Adipocyte (in vitro differentiated cells): Measurements from ENCODE around the gene SPTBN5.
A peak's percentile ranks its signal among the peaks of the same experiment; 100 is the strongest.

Experiments
- DNase-seq: peaks from one replicate; pipeline ENCODE4 v3.0.0-alpha.2; 2015; ENCODE audit warnings: low read depth
- H3K27me3 ChIP-seq: replicated peaks from 2 replicates; pipeline ENCODE4 v1.7.0; 2013; ENCODE audit warnings: mild to moderate bottlenecking, low read length, moderate library complexity; ENCODE audit not compliant: control insufficient read depth, insufficient read depth
- H3K36me3 ChIP-seq: 2 replicates; pipeline ENCODE4 v1.7.0; 2013; ENCODE audit warnings: low read length, mild to moderate bottlenecking, moderate library complexity; ENCODE audit not compliant: control insufficient read depth, insufficient read depth, severe bottlenecking
- H3K4me1 ChIP-seq: 2 replicates; pipeline ENCODE4 v1.7.0; 2013; ENCODE audit warnings: mild to moderate bottlenecking, low read length, moderate library complexity; ENCODE audit not compliant: control insufficient read depth, insufficient read depth
- H3K4me3 ChIP-seq: 2 replicates; pipeline ENCODE4 v1.7.0; 2013; ENCODE audit warnings: mild to moderate bottlenecking, low read length, moderate library complexity
- H3K9ac ChIP-seq: 2 replicates; pipeline ENCODE4 v1.7.0; 2013; ENCODE audit warnings: mild to moderate bottlenecking, low read length, moderate library complexity
- H3K9me3 ChIP-seq: 2 replicates; pipeline ENCODE4 v1.7.0; 2013; ENCODE audit warnings: mild to moderate bottlenecking, low read length, moderate library complexity; ENCODE audit not compliant: control insufficient read depth

Gene SPTBN5

GRCh38 chr15:41900526-41901380 is 6.9 kb upstream of the SPTBN5 start:
- no peak overlapping the region for H3K9ac ChIP-seq
- peaks cover 7% of the 10 kb centered on the region for H3K4me1 ChIP-seq
- no peaks in the 10 kb centered on the region for H3K9me3 ChIP-seq
- no peaks in the 10 kb centered on the region for H3K27me3 ChIP-seq
- DNase-seq: no peak
- H3K36me3 ChIP-seq: peaks cover 5% of the 10 kb centered on the region
- no peak overlapping the region for H3K4me3 ChIP-seq

- Histone ChIP-seq H3K9ac (no peak overlapping the region), H3K36me3 (peaks cover 5% of the 10 kb centered on the region), H3K4me1 (peaks cover 5% of the 10 kb centered on the region), H3K27me3 (no peaks in the 10 kb centered on the region), H3K9me3 (no peaks in the 10 kb centered on the region), H3K4me3 (no peak overlapping the region)
- DNase-seq: no peak
Measured at GRCh38 chr15:41899854-41900442, 6.1 kb upstream of the SPTBN5 start.

GRCh38 chr15:41897363-41897799 is 3.5 kb upstream of the SPTBN5 start:
- Histone ChIP-seq H3K27me3 (peaks cover 6% of the 10 kb centered on the region), H3K9ac (no peak overlapping the region), H3K4me1 (peaks cover 10% of the 10 kb centered on the region), H3K9me3 (no peaks in the 10 kb centered on the region), H3K36me3 (peaks cover 5% of the 10 kb centered on the region), H3K4me3 (no peak overlapping the region)
- no peak for DNase-seq

- H3K4me1 ChIP-seq: peaks cover 10% of the 10 kb centered on the region
- peaks cover 6% of the 10 kb centered on the region for H3K27me3 ChIP-seq
- peaks cover 5% of the 10 kb centered on the region for H3K36me3 ChIP-seq
- no peak for DNase-seq
- H3K4me3 ChIP-seq: no peak overlapping the region
- no peaks in the 10 kb centered on the region for H3K9me3 ChIP-seq
- H3K9ac ChIP-seq: no peak overlapping the region
Measured at GRCh38 chr15:41896566-41896965, 2.7 kb upstream of the SPTBN5 start.

GRCh38 chr15:41895957-41896356 is 2.1 kb upstream of the SPTBN5 start:
- Histone ChIP-seq H3K4me1 (peaks cover 10% of the 10 kb centered on the region), H3K9ac (no peak overlapping the region), H3K27me3 (peaks cover 10% of the 10 kb centered on the region), H3K9me3 (no peaks in the 10 kb centered on the region), H3K4me3 (no peak overlapping the region), H3K36me3 (peaks cover 5% of the 10 kb centered on the region)
- no peak for DNase-seq

- Histone ChIP-seq H3K9me3 (no peaks in the 10 kb centered on the region), H3K27me3 (peaks cover 14% of the 10 kb centered on the region), H3K4me3 (no peak overlapping the region), H3K36me3 (peaks cover 5% of the 10 kb centered on the region), H3K9ac (no peak overlapping the region), H3K4me1 (peaks cover 10% of the 10 kb centered on the region)
- no peak for DNase-seq
Measured at GRCh38 chr15:41895491-41895890, 1.6 kb upstream of the SPTBN5 start.

- H3K4me1 ChIP-seq: peaks cover 10% of the 10 kb centered on the region
- peaks cover 5% of the 10 kb centered on the region for H3K36me3 ChIP-seq
- H3K4me3 ChIP-seq: peak overlapping the region; percentile 16
- peak overlapping the region; percentile 54 for H3K9ac ChIP-seq
- H3K27me3 ChIP-seq: peaks cover 14% of the 10 kb centered on the region
- no peaks in the 10 kb centered on the region for H3K9me3 ChIP-seq
- peak; percentile 79 for DNase-seq
Measured at GRCh38 chr15:41894791-41895463, 1.1 kb upstream of the SPTBN5 start.

- Histone ChIP-seq H3K4me1 (peaks cover 10% of the 10 kb centered on the region), H3K36me3 (peaks cover 5% of the 10 kb centered on the region), H3K9me3 (no peaks in the 10 kb centered on the region), H3K9ac (peak overlapping the region; percentile 54), H3K27me3 (peaks cover 14% of the 10 kb centered on the region), H3K4me3 (peak overlapping the region; percentile 16)
- DNase-seq: no peak
Measured at GRCh38 chr15:41894251-41894790, 468 bp upstream of the SPTBN5 start.

GRCh38 chr15:41892621-41893421 is 1.0 kb downstream of the SPTBN5 start:
- Histone ChIP-seq H3K36me3 (no peaks in the 10 kb centered on the region), H3K27me3 (peaks cover 14% of the 10 kb centered on the region), H3K9me3 (no peaks in the 10 kb centered on the region), H3K4me3 (no peak overlapping the region), H3K4me1 (peaks cover 10% of the 10 kb centered on the region), H3K9ac (no peak overlapping the region)
- no peak for DNase-seq

- Histone ChIP-seq H3K9me3 (no peaks in the 10 kb centered on the region), H3K36me3 (no peaks in the 10 kb centered on the region), H3K9ac (no peak overlapping the region), H3K27me3 (peaks cover 14% of the 10 kb centered on the region), H3K4me3 (no peak overlapping the region), H3K4me1 (peaks cover 10% of the 10 kb centered on the region)
- DNase-seq: no peak
Measured at GRCh38 chr15:41891946-41892345, 1.9 kb downstream of the SPTBN5 start.
